ENCODE results near the gene TP53I11.

The TP53I11 gene

GRCh38 chr11:44955015-44955738 lies 4.5 kb upstream of the TP53I11 start:
- no peak for DNase-seq

GRCh38 chr11:44954051-44954906 lies 3.6 kb upstream of the TP53I11 start:
- DNase-seq: no peak

- DNase-seq: no peak
These were observed 2.0 kb upstream of the TP53I11 start for GRCh38 chr11:44952500-44953260.

GRCh38 chr11:44952082-44952481 lies 1.4 kb upstream of the TP53I11 start:
- no peak for DNase-seq

DNA sequence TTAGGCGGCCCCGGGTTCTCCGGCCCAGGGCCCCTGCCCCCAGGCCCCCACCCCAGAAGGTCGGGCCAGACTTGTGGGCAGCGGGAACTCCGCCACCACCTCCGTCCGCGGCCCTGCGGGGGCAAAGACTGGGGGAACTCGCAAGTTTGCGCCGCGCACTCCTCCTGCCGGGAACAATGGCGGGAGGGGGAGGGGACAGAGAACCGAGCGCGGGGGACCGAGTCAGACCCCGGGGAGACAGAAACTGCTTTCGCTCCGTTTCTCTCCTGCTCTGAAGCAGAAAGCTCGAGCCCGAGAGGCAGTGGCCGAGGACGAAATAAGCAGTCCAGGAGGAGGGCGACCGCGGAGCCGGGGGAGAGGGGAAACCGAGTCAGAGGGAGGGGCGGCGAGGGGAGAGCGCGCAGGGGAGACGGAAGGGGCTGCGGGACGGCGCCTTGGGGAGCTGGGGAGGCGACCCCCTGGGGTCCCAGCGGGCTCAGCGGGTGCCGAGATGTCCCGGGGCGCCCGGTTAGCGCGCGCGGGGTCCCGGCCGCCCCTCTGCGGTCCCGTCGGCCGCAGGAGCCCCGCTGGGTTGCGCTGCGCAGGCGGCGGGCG lies 555 bp downstream of the TP53I11 start:
- peak; percentile 73 for DNase-seq

GRCh38 chr11:44949160-44950030 lies 1.3 kb downstream of the TP53I11 start:
- peak; percentile 90 for DNase-seq

DNA sequence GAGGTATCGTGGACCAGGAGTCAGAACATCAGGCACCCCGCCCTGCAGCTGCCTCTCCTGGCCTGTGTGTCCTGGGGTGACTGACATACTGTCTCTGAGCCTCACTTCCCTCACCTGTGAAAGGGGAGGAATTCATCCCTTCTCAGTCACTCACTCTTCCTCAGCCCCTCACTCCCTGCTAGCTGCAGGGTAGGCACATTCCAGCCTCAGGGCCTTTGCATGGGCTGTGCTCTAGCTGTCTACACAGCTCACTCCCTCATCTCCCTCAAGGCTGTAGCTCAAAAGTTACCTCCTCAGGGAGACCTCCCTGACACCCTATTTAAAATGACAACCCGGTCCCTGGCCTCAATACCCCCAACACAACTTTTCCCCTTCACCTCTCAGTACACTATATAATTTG lies 2.5 kb downstream of the TP53I11 start:
- no peak for DNase-seq

DNA sequence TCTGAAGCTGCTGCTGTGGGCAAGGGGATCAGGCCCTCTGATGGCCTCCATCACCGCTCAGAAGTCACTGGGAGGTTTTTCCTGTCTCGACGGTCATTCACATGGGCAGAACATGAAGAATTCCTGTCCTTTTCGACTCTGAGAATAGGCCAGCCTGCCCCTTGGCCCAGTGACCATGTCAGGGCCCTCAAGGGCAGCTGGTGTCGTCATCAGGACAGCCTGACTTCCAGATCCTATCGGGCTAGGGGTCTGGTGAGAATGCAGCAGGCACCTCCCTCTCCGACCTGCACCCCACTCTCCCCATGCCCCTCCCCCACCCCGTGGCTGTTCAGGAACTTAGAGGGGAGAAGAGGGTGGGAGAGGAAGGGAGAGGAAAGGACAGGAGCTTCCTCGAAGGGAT lies 3.6 kb downstream of the TP53I11 start:
- DNase-seq: no peak

GRCh38 chr11:44946263-44946662 lies 4.4 kb downstream of the TP53I11 start:
- no peak for DNase-seq

DNA sequence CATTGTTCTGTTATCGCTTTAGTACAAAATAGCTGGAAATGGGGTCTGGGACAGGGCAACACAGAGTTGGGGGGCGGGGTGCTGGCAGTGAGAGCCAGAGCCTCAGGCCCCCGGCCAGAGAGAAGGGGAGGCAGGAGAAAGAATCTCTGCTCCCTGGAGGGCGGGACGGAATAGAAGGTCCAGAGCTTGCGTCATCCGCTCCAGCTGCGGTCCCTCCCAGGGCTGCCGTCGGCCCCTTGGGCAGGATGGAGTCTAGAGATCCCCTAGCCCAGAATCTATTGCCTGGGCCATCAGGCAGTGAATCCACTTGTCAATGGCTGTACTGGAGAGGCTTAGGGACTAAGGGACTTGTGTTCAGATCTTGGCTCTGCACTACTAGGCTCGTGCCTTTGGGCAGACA lies 5.0 kb downstream of the TP53I11 start:
- no peak for DNase-seq

DNA sequence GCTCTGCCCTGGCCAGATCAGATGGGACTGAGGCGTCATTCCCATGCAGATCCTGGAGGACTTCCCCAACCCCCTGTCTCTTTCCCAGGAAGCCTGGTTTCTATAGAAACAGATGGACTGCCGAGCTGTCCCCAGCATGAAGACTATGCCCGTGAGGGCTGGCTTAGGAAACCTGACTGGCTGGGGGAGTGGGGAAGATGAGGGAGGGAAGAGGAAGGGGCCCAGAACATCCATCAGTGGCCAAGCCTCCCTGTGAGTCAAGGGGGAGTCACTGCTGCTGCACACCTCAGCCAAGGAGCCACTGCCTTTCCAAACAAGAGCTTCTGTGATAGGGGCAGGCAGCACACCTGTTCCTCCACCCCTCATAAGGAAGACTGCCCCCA lies 5.8 kb downstream of the TP53I11 start:
- DNase-seq: no peak

DNA sequence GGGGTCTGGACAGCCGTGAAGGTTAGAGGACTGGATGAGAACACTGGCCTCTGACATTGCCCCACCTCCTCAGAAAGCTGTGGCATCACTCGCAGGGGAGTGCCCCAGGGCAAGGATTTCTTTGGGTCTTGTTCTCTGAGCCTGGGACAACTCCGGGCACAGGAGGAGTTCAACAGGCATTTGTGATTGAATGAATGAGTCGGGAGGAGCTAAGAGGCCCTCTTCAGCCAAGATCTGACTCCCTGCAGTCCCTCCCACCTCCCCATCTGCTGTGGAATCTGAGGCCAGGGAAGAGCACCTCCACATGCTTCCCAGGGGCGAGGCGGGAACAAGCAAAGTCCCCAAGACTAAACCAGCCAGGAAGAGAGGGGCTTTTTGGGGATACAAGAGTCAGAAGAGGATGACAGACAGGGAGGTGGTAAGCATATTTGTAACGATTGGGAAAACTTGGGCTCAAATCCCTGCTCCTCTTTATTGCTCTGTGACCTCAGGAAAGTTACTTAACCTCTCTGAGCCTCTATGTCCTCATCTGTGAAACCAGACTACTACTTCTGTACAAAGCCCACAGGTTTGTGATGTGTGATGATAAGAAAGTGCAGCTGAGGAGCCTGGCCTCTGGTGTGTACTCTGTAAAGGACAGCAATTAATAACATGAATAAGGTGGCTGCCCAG lies 6.4 kb downstream of the TP53I11 start:
- no peak for DNase-seq

GRCh38 chr11:44943696-44944095 lies 7.0 kb downstream of the TP53I11 start:
- no peak for DNase-seq

- no peak for DNase-seq
These were observed 7.6 kb downstream of the TP53I11 start for GRCh38 chr11:44943118-44943517.

GRCh38 chr11:44942029-44942955 lies 8.4 kb downstream of the TP53I11 start:
- DNase-seq: no peak

- no peak for DNase-seq
These were observed 9.2 kb downstream of the TP53I11 start for GRCh38 chr11:44941259-44942021.

GRCh38 chr11:44940835-44941234 lies 9.8 kb downstream of the TP53I11 start:
- DNase-seq: no peak

DNA sequence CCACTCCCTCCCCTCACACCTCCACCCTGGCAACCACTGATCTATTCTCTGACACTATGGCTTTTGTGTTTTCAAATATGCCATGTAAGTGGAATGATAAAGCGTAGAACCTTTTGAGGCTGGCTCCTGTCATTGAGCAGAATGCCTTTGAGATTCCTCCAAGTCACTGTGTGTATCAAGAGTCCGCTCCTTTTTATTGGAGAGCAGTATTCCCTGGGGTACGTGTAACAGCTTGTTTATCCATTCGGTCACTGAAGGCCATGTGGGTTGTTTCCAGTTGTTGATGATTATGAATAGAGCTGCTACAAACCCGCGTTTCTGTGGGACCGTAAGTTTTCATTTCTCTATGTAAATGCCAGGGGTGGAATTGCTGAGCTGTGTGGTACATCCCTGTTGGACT lies 10.3 kb downstream of the TP53I11 start:
- DNase-seq: no peak

- DNase-seq: no peak
These were observed 10.8 kb downstream of the TP53I11 start for GRCh38 chr11:44939673-44940395.

All from retina (tissue), 1 donor.